ENCODE data around the gene DDX10. TPM values are rescaled to one million over a fixed set of nuclear protein-coding genes. Genes with fewer than 3 reads are reported as not detected.

DDX10 gene
- polyA plus RNA-seq, 1 experiment, result 11.0 TPM

GRCh38 chr11:108752297-108752751, 87.5 kb downstream of the DDX10 start:
- POLR2A ChIA-PET, result no interaction called here
- Histone ChIP-seq H3K4me3 (ENCODE audit: low read depth, low read length) (no peak overlapping the region), H3K27me3 (ENCODE audit: control insufficient read depth, insufficient read depth, low read length) (no peaks in the 10 kb centered on the region), H3K36me3 (ENCODE audit: control insufficient read depth, insufficient read depth, low read length) (no peaks in the 10 kb centered on the region)
- TF ChIP-seq CTCF (IDR thresholded peaks at IDR 0.05; ENCODE audit: insufficient read depth, low read depth, low read length), result no peak
- DNase-seq (ENCODE audit: low read depth), result no peak
- CTCF ChIA-PET, result no interaction called here

GRCh38 chr11:108754901-108755625, 90.2 kb downstream of the DDX10 start:
- ChIA-PET CTCF (interaction anchor here (1.0 to 1.5 kb wide), 2 partner anchors 13 to 57 kb away, joined by 3 to 6 read pairs; no protein-coding TSS in a partner anchor), POLR2A (no interaction called here)
- H3K36me3 ChIP-seq (ENCODE audit: control insufficient read depth, insufficient read depth, low read length), result no peaks in the 10 kb centered on the region
- no peaks in the 10 kb centered on the region for H3K27me3 ChIP-seq (ENCODE audit: control insufficient read depth, insufficient read depth, low read length)
- no peak overlapping the region for H3K4me3 ChIP-seq (ENCODE audit: low read depth, low read length)
- no peak for TF ChIP-seq CTCF (IDR thresholded peaks at IDR 0.05; ENCODE audit: insufficient read depth, low read depth, low read length)
- peak; percentile 14 for DNase-seq (ENCODE audit: low read depth)

GRCh38 chr11:108757630-108758029, 92.8 kb downstream of the DDX10 start:
- no peak overlapping the region for H3K4me3 ChIP-seq (ENCODE audit: low read depth, low read length)
- DNase-seq (ENCODE audit: low read depth), result no peak
- POLR2A ChIA-PET, result no interaction called here
- CTCF ChIA-PET, result interaction anchor here (1.8 kb wide), 1 partner anchor 23 kb away, joined by 4 read pairs; no protein-coding TSS in a partner anchor
- H3K27me3 ChIP-seq (ENCODE audit: control insufficient read depth, insufficient read depth, low read length), result no peaks in the 10 kb centered on the region
- no peaks in the 10 kb centered on the region for H3K36me3 ChIP-seq (ENCODE audit: control insufficient read depth, insufficient read depth, low read length)
- TF ChIP-seq CTCF (IDR thresholded peaks at IDR 0.05; ENCODE audit: insufficient read depth, low read depth, low read length), result no peak

- Histone ChIP-seq H3K27me3 (ENCODE audit: control insufficient read depth, insufficient read depth, low read length) (no peaks in the 10 kb centered on the region), H3K4me3 (ENCODE audit: low read depth, low read length) (no peak overlapping the region), H3K36me3 (ENCODE audit: control insufficient read depth, insufficient read depth, low read length) (no peaks in the 10 kb centered on the region)
- no peak for TF ChIP-seq CTCF (IDR thresholded peaks at IDR 0.05; ENCODE audit: insufficient read depth, low read depth, low read length)
- DNase-seq (ENCODE audit: low read depth), result no peak
- ChIA-PET CTCF (interaction anchor here (1.2 to 1.8 kb wide), 4 partner anchors 23 to 112 kb away, joined by 3 to 4 read pairs (median 3); no protein-coding TSS in a partner anchor), POLR2A (no interaction called here)
These were observed 93.6 kb downstream of the DDX10 start for GRCh38 chr11:108758458-108758857.

- CTCF ChIA-PET, result interaction anchor here (1.6 kb wide), 1 partner anchor 11 kb away, joined by 6 read pairs; no protein-coding TSS in a partner anchor
These were observed 101.8 kb downstream of the DDX10 start for GRCh38 chr11:108766596-108767173.

More at GRCh38 chr11:108766596-108767173, 101.8 kb downstream of the DDX10 start:
- Histone ChIP-seq H3K4me3 (ENCODE audit: low read depth, low read length) (no peak overlapping the region), H3K36me3 (ENCODE audit: control insufficient read depth, insufficient read depth, low read length) (no peaks in the 10 kb centered on the region), H3K27me3 (ENCODE audit: control insufficient read depth, insufficient read depth, low read length) (no peaks in the 10 kb centered on the region)
- TF ChIP-seq CTCF (IDR thresholded peaks at IDR 0.05; ENCODE audit: insufficient read depth, low read depth, low read length), result no peak
- DNase-seq (ENCODE audit: low read depth), result no peak
- POLR2A ChIA-PET, result no interaction called here
